H1 (cell line): Measurements from ENCODE around the gene KCP. TPM values are rescaled to one million over a fixed set of nuclear protein-coding genes. Genes with fewer than 3 reads are reported as not detected.

Experiments
- RAD21 ChIP-seq, 2 experiments: IDR thresholded peaks in 1 of 2; conservative IDR thresholded peaks in 1 of 2; 2 replicates each; pipeline ENCODE4 v1.6.1; 2011; ENCODE audit warnings: low read depth in 2 of 2, low read length in 2 of 2, improper control_type of control experiment in 1 of 2, inconsistent platforms in 1 of 2, mild to moderate bottlenecking in 1 of 2, moderate library complexity in 1 of 2
- polyA plus RNA-seq, 7 experiments: library from polyadenylated mRNA; depleted of rRNA in 3 of 7; stranded (reverse) in 5 of 7; unstranded in 2 of 7; fragments of >200 nt in 5 of 7; fragments of 200-250 nt in 2 of 7; gene quantifications; 1 replicate in 5 of 7; 2 replicates in 1 of 7; 4 replicates in 1 of 7; pipeline versions ENCODE4 v1.2.1 to v1.2.3, GENCODE V29; 2011 to 2013; ENCODE audit warnings: missing spikeins in 2 of 7, mixed read lengths in 2 of 7
- total RNA-seq: library from RNA; stranded (reverse); fragmentation: NEBNext Ultra II Directional; extraction: Animal tissue kit (Norgen Biotek cat#: 25700); gene quantifications from 2 replicates; pipeline ENCODE4 v1.2.1, GENCODE V29; 2021

The KCP gene
- total and polyA plus RNA-seq, 2 of the 8 experiments (the other 6 are each of a cell fraction or from before 2014, with no cell fraction given) = 1.3 to 2.0 TPM

- no peak for TF ChIP-seq RAD21 (IDR thresholded peaks at IDR 0.05 in 1 of 2, conservative IDR thresholded peaks at IDR 0.05 in 1 of 2; ENCODE audit: low read depth in 2 of 2, low read length in 2 of 2)
Measured at GRCh38 chr7:128838981-128839731, 71.4 kb downstream of the KCP start (continued).
